NOMO-1 (cell line): Measurements from ENCODE around the gene HAGH.

Experiments used
- DNase-seq, 2 experiments: peaks; one replicate each; lab custom pipeline; 2025; ENCODE audit not compliant: unreplicated experiment in 2 of 2; lab: John Stamatoyannopoulos, UW

The HAGH gene

GRCh38 chr16:1775846-1776671 lies 50.6 kb downstream of the HAGH start:
- no peak for DNase-seq

- DNase-seq, result no peak
These were observed 51.4 kb downstream of the HAGH start for GRCh38 chr16:1775006-1775845.

DNA sequence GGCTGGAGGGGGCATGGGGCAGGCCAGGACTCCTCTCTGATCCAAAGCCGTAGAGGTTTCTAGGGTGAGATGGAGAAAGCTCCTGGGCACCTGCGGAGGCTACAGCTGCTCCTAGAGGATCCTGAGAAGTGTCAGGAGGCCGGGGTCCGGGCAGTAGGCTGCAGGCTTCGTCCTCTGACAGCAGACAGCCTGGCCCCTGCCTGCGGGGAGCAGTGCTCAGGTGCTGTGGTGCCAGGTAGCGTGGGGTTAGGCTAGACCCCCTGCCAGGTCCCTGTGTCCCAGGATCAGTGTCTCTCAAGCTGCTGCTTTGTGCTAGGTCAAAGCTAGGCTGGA lies 52.2 kb downstream of the HAGH start:
- no peak for DNase-seq

DNA sequence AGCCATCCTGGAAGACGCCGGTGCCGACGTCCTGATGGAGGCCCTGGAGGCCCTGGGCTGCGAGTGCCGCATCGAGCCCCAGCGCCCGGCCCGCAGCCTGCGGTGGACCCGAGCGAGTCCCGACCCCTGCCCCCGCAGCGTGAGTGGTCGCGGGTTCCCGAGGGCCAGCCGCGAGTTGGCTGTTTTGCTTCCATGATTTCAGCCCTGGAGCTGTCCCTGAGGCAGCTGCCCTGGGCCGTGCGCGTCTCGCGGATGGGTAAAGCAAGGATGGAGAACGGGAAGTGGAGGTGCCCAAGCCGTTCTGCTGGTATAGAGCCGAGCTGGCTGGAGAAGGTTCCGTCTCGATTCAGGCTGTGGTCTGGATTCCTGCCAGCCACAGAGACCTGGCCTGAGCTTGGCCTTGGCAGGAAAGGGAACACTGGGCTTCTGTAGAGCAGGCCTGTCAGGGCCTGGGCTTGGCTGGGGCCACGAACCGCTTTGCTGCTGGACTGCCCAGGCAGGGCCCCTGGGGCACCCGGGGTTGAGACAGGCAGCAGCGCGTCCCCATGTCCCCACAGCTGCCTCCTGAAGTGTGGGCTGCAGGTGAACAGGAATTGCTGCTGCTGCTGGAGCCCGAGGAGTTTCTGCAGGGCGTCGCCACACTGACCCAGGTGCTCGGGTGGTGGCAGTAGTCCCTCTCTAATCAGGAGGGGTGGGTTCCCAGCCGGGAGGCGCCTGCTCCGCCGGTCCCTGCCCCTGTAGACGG lies 52.8 kb downstream of the HAGH start:
- DNase-seq, result peak; percentile 54 to 65

GRCh38 chr16:1772908-1773702 lies 53.5 kb downstream of the HAGH start, which contains the start of gene MRPS34:
MRPS34 (minus strand) TSS chr16:1773134; CDS start chr16:1773119, 15 bp downstream.
- DNase-seq, result peak; percentile 61 to 79

- peak in 1 of 2 experiments; percentile 31 for DNase-seq
These were observed 54.2 kb downstream of the HAGH start, which contains the start of gene EME2 for GRCh38 chr16:1772362-1772907. EME2 (plus strand) TSS chr16:1772810; CDS start chr16:1773228, 418 bp downstream.

GRCh38 chr16:1771864-1772361 lies 54.7 kb downstream of the HAGH start:
- no peak for DNase-seq

DNA sequence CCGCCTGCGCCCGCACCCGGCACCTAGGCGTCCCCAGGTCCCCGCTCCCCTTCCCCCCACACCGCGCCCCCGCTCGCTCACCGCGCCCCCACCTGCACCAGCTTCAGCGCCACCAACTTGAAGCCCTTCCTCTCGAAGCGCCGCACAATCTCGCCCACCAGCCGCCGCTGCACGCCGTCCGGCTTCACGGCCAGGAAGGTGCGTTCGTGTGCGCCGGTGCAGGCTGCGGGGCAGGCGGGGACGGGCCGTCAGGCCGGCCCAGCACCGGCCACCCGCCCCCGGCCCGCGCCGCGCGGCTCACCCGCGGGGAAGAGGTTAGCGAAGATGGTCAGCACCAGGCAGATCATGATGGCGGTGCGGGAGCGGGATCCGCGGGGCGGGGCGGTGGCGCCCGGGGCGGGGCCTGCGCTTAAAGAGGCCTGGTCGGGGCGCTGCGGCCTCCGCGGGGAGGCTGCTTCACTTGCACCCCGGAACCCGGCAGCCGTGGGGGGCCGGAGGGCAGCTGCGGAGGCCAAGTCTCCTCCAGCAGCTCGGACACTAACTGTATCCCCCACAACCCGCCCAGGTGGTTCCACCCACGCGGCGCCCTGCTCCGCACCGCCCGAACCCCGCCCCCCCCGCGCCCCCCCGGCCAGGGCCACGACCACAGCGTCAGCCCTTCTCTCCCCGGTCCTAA lies 55.3 kb downstream of the HAGH start, which contains the start of gene NME3:
Gene NME3, minus strand, starts transcription at position 356 of the 676 bp plus-strand sequence. Its CDS starts 9 bp downstream, at position 347.
- peak; percentile 42 to 62 for DNase-seq

GRCh38 chr16:1770328-1771187 lies 56.1 kb downstream of the HAGH start:
- DNase-seq, result no peak

DNA sequence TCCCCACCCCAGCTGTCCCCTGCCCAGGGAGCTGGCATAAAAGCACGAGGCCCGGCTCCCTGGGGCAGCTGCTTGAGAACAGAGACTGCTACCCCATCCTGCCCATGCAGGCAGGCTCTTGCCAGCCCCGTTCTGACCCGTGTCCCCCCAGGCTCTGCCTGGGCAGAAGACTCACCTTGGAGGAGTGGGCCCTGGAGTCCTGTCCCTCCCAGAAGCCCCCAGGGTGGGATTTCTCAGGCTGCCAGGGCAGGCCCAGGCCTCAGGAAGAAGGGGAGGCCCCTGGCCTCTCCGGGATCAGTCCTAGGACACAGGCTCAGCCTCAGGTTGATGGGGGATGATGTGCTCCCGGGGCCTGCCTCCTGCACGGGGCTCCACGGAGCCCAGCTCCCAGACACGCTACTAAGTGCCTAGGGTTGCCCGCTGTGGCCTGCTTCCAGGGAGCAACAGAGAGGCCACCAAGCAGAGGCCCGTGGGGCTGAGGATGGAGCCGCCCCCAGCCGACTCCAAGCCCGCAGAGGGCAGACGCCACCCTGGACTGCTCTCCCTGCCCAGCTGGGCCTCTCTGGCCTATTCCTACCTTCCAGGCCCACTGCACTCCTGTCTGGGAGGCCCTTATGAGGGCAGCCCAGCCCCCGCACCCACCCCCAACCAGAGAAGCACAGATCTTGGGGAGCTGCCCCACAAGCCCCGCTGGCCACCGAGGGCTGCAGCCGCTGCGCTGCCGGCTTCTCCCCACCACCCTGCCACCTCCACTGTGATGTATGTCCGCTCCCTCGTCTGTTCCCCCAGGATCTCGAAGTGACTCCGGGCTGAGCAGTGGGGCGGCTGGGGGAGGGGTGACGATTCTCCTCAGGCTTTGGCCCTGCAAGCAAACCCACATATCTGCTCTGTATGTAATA lies 57.0 kb downstream of the HAGH start:
- no peak for DNase-seq

DNA sequence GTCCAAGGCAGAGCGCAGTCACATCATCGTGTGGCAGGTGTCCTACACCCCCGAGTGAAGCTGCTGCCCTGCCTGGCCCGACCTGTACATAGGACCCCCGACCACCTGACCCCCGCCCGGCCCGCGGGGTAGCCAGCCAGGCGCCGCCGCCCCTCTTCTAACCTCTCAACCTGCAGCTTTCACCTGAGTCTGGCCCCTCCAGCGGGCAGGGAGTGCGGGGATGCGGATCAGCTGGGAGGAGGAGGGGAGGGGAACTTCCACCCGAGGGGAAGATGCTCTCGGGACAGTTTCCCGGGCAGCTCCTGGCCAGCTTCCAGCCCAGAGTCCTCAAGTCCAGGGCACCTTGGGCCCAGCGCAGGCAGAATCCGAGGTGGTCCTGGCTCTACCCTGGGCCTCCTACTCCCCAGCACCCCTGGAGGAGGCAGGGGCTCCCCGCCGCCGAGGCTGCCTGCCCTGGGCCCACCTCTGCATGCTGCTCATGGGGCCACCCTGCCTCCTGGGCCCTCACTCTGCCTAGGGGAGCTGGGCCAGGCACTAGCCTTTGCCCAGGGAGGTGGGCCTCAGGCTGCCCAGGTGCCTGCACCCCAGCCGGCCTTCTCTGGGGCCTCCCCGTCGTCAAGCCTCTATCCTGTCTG lies 57.7 kb downstream of the HAGH start:
- no peak for DNase-seq

DNA sequence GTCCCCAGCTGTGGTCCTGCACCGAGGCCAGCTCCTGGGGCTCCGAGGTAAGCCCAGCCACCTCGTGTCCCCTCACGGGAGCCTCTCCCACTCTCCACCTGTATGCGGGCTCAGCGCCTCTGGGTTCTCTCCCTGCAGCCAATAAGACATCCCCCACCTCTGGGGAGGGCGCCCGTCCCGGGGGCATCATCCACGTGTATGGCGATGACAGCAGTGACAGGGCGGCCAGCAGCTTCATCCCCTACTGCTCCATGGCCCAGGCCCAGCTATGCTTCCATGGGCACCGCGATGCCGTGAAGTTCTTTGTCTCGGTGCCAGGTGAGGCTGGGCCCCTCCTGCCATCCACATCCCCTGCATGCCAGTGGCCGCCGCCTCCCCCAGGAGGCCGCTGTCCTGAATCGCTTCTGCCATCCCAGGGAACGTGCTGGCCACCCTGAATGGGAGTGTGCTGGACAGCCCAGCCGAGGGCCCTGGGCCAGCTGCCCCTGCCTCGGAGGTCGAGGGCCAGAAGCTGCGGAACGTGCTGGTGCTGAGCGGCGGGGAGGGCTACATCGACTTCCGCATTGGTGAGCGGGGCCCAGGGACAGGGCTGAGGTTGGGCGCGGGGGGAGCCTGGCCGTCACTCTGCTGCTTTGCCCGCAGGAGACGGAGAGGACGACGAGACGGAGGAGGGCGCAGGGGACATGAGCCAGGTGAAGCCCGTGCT lies 58.4 kb downstream of the HAGH start:
- no peak for DNase-seq

DNA sequence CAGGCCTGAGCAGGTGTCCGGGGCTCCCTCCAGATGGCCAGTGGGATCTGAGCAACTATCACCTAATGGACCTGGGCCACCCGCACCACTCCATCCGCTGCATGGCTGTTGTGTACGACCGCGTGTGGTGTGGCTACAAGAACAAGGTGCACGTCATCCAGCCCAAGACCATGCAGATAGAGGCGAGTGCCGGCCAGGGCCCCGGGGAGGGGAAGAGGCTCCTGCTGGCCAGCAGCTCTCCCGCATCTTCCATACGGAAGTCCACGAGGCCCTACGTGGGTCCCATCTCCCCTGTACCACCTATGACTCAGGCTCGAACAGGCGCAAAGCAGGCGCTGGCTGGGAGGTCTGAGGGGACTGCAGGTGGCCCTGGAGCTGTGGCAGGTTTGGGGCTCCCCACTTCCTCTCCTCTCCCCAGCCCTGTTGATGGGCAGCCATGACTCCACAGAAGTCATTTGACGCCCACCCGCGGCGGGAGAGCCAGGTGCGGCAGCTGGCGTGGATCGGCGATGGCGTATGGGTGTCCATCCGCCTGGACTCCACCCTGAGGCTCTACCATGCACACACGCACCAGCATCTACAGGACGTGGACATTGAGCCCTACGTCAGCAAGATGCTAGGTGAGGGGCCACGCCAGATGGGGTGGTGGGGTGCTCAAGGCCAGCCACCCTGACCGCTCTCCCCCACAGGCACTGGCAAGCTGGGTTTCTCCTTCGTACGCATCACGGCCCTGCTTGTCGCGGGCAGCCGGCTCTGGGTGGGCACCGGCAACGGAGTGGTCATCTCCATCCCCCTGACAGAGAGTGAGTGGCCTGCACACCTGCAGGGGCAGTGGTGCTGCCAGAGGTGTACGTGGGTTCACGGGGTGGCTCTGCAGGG lies 59.3 kb downstream of the HAGH start:
- DNase-seq, result no peak

- no peak for DNase-seq
These were observed 59.9 kb downstream of the HAGH start for GRCh38 chr16:1766701-1767100.

DNA sequence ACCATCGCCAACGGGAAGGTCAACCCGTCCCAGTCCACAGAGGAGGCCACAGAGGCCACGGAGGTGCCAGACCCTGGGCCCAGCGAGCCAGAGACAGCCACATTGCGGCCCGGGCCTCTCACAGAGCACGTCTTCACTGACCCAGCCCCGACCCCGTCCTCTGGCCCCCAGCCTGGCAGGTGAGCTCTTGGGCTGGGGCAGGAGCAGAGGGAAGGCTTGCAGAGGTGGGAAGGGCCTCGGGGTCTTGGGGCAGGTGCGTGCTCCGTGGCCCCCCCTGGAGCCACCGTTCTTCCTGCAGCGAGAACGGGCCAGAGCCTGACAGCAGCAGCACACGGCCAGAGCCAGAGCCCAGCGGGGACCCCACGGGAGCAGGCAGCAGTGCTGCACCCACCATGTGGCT lies 60.4 kb downstream of the HAGH start:
- no peak for DNase-seq
